ENCODE measurements around the gene AP4M1.

Gene AP4M1

GRCh38 chr7:100153708-100154535 lies 52.5 kb downstream of the AP4M1 start:
- no peak for DNase-seq (ENCODE audit: low read depth)

GRCh38 chr7:100154651-100155491 lies 53.4 kb downstream of the AP4M1 start:
- DNase-seq (ENCODE audit: low read depth): no peak
- H3K4me3 ChIP-seq (ENCODE audit: low read depth, low read length): no peak overlapping the region

More at GRCh38 chr7:100153708-100154535, 52.5 kb downstream of the AP4M1 start:
- no peak overlapping the region for H3K4me3 ChIP-seq (ENCODE audit: low read depth, low read length)

GRCh38 chr7:100155553-100156317 lies 54.3 kb downstream of the AP4M1 start:
- DNase-seq (ENCODE audit: low read depth): no peak

GRCh38 chr7:100156331-100157068 lies 55.1 kb downstream of the AP4M1 start:
- H3K4me3 ChIP-seq (ENCODE audit: low read depth, low read length): no peak overlapping the region
- DNase-seq (ENCODE audit: low read depth): no peak

More at GRCh38 chr7:100155553-100156317, 54.3 kb downstream of the AP4M1 start:
- no peak overlapping the region for H3K4me3 ChIP-seq (ENCODE audit: low read depth, low read length)

GRCh38 chr7:100157069-100157333 lies 55.6 kb downstream of the AP4M1 start:
- no peak for DNase-seq (ENCODE audit: low read depth)
- H3K4me3 ChIP-seq (ENCODE audit: low read depth, low read length): no peak overlapping the region

- peak; percentile 15 for DNase-seq (ENCODE audit: low read depth)
- peak overlapping the region; percentile 76 for H3K4me3 ChIP-seq (ENCODE audit: low read depth, low read length)
Observed at GRCh38 chr7:100157334-100158228, 56.1 kb downstream of the AP4M1 start.

Data from skeletal muscle cell (primary cell).